ENCODE data around the gene OR10P1.

- TF ChIP-seq POLR2A (IDR thresholded peaks at IDR 0.05) (no peak), CTCF (IDR thresholded peaks at IDR 0.05) (no peak)
Measured at GRCh38 chr12:55657212-55657611, 20.5 kb downstream of the OR10P1 start.
